Measurements from ENCODE around the gene PRKCH.

The PRKCH gene

GRCh38 chr14:61578745-61579144 lies 257.4 kb downstream of the PRKCH start:
- no peak for ATAC-seq
- TF ChIP-seq TSHZ2 (CRISPR knock-in tag; IDR thresholded peaks at IDR 0.05): no peak
- TF ChIP-seq SNAI2 (CRISPR knock-in tag; IDR thresholded peaks at IDR 0.05): 0 out of 2 replicates have a peak, but pooled peaks have one; percentile 29

- no peak for TF ChIP-seq CSDC2 (CRISPR knock-in tag; IDR thresholded peaks at IDR 0.05)
- no peak for ATAC-seq
Observed at GRCh38 chr14:61581340-61581739, 260.0 kb downstream of the PRKCH start.

GRCh38 chr14:61581955-61582615 lies 260.7 kb downstream of the PRKCH start:
- ATAC-seq: no peak

GRCh38 chr14:61582815-61583214 lies 261.4 kb downstream of the PRKCH start:
- ATAC-seq: no peak
- no peak for TF ChIP-seq BACH2 (CRISPR knock-in tag; IDR thresholded peaks at IDR 0.05; ENCODE audit: borderline replicate concordance)
- no peak for TF ChIP-seq ESRRG (CRISPR knock-in tag; IDR thresholded peaks at IDR 0.05)
- no peak for TF ChIP-seq TSHZ2 (CRISPR knock-in tag; IDR thresholded peaks at IDR 0.05)
- no peak for TF ChIP-seq OSR1 (CRISPR knock-in tag; IDR thresholded peaks at IDR 0.05)
- no peak for TF ChIP-seq ZFP3 (CRISPR knock-in tag; IDR thresholded peaks at IDR 0.05)
- no peak for TF ChIP-seq POU6F1 (CRISPR knock-in tag; IDR thresholded peaks at IDR 0.05; ENCODE audit: borderline replicate concordance, low read depth)
- no peak for TF ChIP-seq RARB (CRISPR knock-in tag; IDR thresholded peaks at IDR 0.05)
- TF ChIP-seq CSDC2 (CRISPR knock-in tag; IDR thresholded peaks at IDR 0.05): no peak
- TF ChIP-seq ZC3H10 (CRISPR knock-in tag; IDR thresholded peaks at IDR 0.05): no peak
- TF ChIP-seq PPARA (CRISPR knock-in tag; IDR thresholded peaks at IDR 0.05; ENCODE audit: borderline replicate concordance): no peak
- no peak for TF ChIP-seq ZNF565 (CRISPR knock-in tag; conservative IDR thresholded peaks at IDR 0.05; ENCODE audit: low read depth)
- TF ChIP-seq ZFP30 (CRISPR knock-in tag; IDR thresholded peaks at IDR 0.05): no peak
- no peak for TF ChIP-seq TCF4 (CRISPR knock-in tag; IDR thresholded peaks at IDR 0.05; ENCODE audit: borderline replicate concordance)
- no peak for TF ChIP-seq ARNTL (CRISPR knock-in tag; IDR thresholded peaks at IDR 0.05; ENCODE audit: borderline replicate concordance, low read depth)
- TF ChIP-seq CREB5 (CRISPR knock-in tag; IDR thresholded peaks at IDR 0.05; ENCODE audit: low read depth): no peak
- TF ChIP-seq PATZ1 (CRISPR knock-in tag; IDR thresholded peaks at IDR 0.05; ENCODE audit: borderline replicate concordance): no peak
- no peak for TF ChIP-seq CSRNP3 (CRISPR knock-in tag; IDR thresholded peaks at IDR 0.05)
- no peak for TF ChIP-seq TOX (CRISPR knock-in tag; IDR thresholded peaks at IDR 0.05; ENCODE audit: borderline replicate concordance)

More at GRCh38 chr14:61581955-61582615, 260.7 kb downstream of the PRKCH start:
- TF ChIP-seq ESRRG (CRISPR knock-in tag; IDR thresholded peaks at IDR 0.05) (no peak), ARNTL (CRISPR knock-in tag; IDR thresholded peaks at IDR 0.05; ENCODE audit: borderline replicate concordance, low read depth) (no peak), CREB5 (CRISPR knock-in tag; IDR thresholded peaks at IDR 0.05; ENCODE audit: low read depth) (no peak)

All from SK-N-SH treated with all-trans-retinoic acid at 6 μM for 48 hours (cell line).